Transverse colon (tissue), 3 donors: ENCODE measurements around the gene RPS27L.

Source experiments
- POLR2A ChIP-seq: fragments of 450-650 bp; IDR thresholded peaks from one replicate; pipeline ENCODE4 v1.6.1; 2016; ENCODE audit warnings: antibody characterized with exemption, mild to moderate bottlenecking, moderate library complexity
- TF ChIP-seq, protein P1 (sequence below), 5 experiments: fragments of 200-600 bp in 3 of 5; fragments of 450-650 bp in 2 of 5; sonication (generic) in 3 of 5; IDR thresholded peaks; 1 replicate in 2 of 5; 2 replicates in 3 of 5; pipeline ENCODE4 v1.5.1; 2016 to 2017; ENCODE audit warnings: antibody characterized with exemption in 5 of 5, inconsistent platforms in 3 of 5, mild to moderate bottlenecking in 2 of 5, moderate library complexity in 1 of 5

DNA sequence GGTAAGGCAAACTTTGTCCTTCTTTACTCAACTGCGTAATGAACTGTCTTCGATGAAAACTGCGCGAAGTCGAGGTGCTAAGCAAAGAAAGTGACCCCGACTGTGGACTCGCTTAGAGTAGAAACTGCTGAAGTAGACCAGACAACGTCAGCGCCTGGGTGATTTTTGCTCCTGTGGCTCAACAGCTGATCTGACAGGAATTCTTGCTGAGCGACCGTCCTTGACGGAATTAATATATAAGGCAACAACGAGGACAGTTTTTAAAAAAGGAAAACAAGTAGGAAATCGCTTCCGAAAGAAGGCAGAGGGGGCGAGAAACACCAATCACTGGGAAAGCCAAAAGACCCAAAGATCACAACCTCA, 541 bp downstream of the RPS27L start:
- TF ChIP-seq, protein P1, sequence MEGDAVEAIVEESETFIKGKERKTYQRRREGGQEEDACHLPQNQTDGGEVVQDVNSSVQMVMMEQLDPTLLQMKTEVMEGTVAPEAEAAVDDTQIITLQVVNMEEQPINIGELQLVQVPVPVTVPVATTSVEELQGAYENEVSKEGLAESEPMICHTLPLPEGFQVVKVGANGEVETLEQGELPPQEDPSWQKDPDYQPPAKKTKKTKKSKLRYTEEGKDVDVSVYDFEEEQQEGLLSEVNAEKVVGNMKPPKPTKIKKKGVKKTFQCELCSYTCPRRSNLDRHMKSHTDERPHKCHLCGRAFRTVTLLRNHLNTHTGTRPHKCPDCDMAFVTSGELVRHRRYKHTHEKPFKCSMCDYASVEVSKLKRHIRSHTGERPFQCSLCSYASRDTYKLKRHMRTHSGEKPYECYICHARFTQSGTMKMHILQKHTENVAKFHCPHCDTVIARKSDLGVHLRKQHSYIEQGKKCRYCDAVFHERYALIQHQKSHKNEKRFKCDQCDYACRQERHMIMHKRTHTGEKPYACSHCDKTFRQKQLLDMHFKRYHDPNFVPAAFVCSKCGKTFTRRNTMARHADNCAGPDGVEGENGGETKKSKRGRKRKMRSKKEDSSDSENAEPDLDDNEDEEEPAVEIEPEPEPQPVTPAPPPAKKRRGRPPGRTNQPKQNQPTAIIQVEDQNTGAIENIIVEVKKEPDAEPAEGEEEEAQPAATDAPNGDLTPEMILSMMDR (IDR thresholded peaks at IDR 0.05): no peak
- no peak for TF ChIP-seq POLR2A
